ENCODE measurements around the gene MYOCOS.

MYOCOS gene

DNA sequence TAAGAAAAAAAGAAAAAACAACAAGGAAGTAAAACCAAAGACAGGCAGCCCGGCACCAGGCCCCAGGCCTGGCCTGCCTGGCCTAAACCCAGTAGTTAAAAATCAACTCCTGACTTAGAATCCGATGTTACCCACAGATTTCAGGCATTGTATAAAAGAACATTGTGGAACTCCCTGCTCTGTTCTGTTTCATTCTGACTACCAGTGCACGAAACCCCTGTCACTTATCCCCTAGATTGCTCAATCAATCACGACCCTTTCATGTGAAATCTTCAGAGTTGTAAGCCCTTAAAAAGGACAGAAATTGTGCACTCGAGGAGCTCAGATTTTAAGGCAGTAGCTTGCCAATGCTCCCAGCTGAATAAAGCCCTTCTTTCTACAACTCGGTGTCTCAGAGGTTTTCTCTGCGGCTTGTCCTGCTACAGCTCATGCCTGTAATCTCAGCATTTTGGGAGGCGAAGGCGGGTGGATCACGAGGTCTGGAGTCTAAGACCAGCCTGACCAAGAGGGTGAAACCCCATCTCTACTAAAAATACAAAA lies 15.6 kb upstream of the MYOCOS start:
- TF ChIP-seq, protein P1, sequence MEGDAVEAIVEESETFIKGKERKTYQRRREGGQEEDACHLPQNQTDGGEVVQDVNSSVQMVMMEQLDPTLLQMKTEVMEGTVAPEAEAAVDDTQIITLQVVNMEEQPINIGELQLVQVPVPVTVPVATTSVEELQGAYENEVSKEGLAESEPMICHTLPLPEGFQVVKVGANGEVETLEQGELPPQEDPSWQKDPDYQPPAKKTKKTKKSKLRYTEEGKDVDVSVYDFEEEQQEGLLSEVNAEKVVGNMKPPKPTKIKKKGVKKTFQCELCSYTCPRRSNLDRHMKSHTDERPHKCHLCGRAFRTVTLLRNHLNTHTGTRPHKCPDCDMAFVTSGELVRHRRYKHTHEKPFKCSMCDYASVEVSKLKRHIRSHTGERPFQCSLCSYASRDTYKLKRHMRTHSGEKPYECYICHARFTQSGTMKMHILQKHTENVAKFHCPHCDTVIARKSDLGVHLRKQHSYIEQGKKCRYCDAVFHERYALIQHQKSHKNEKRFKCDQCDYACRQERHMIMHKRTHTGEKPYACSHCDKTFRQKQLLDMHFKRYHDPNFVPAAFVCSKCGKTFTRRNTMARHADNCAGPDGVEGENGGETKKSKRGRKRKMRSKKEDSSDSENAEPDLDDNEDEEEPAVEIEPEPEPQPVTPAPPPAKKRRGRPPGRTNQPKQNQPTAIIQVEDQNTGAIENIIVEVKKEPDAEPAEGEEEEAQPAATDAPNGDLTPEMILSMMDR (IDR thresholded peaks at IDR 0.05; ENCODE audit: insufficient read depth, low read length, poor library complexity, severe bottlenecking) = no peak
- no peak overlapping the region for H2AFZ ChIP-seq (ENCODE audit: low read depth, low read length, severe bottlenecking)
- no peaks in the 10 kb centered on the region for H3K79me2 ChIP-seq (ENCODE audit: insufficient read depth, low read length)
- H4K20me1 ChIP-seq (ENCODE audit: low read depth, low read length) = no peaks in the 10 kb centered on the region
- H3K36me3 ChIP-seq (ENCODE audit: low read length) = no peaks in the 10 kb centered on the region
- H3K4me3 ChIP-seq (ENCODE audit: insufficient read depth, low read length, poor library complexity, severe bottlenecking) = no peak overlapping the region
- H3F3A ChIP-seq (ENCODE audit: insufficient read depth) = no peaks in the 10 kb centered on the region
- H3K9ac ChIP-seq (ENCODE audit: low read length) = no peak overlapping the region
- H3K9me2 ChIP-seq (replicated peaks; ENCODE audit: insufficient read depth, low read length) = no peaks in the 10 kb centered on the region
- no peak overlapping the region for H3K4me2 ChIP-seq (ENCODE audit: low read depth, low read length, poor library complexity, severe bottlenecking)
- no peak overlapping the region for H3K27ac ChIP-seq (ENCODE audit: low read depth, low read length)
- H3K9me3 ChIP-seq (ENCODE audit: insufficient read depth, low read length) = no peaks in the 10 kb centered on the region
- H3K27me3 ChIP-seq (ENCODE audit: low read length) = no peaks in the 10 kb centered on the region

DNA sequence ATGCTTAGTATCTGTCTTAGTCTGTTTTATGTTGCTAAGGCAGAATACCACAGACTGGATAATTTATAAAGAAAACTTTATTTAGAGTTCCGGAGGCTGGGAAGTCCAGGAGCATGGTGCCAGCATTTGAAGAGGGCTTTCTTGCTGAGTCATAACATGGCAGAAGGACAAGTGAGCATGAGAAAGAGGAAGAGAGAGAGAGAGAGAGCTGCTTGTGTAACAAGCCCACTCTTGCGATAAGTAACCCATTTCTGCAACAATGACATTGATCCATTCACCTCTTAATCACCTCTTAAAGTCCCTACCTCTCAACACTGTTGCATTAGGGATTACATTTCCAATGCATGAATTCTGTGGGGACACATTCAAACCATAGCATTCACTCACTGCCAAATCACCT lies 11.7 kb upstream of the MYOCOS start:
- Histone ChIP-seq H3K4me3 (ENCODE audit: insufficient read depth, low read length, poor library complexity, severe bottlenecking) (no peak overlapping the region), H4K20me1 (ENCODE audit: low read depth, low read length) (no peaks in the 10 kb centered on the region), H3K36me3 (ENCODE audit: low read length) (no peaks in the 10 kb centered on the region), H3K27me3 (ENCODE audit: low read length) (no peaks in the 10 kb centered on the region), H3K79me2 (ENCODE audit: insufficient read depth, low read length) (no peaks in the 10 kb centered on the region), H3K9me3 (ENCODE audit: insufficient read depth, low read length) (no peaks in the 10 kb centered on the region), H3K4me2 (ENCODE audit: low read depth, low read length, poor library complexity, severe bottlenecking) (no peak overlapping the region), H3F3A (ENCODE audit: insufficient read depth) (no peaks in the 10 kb centered on the region), H3K9ac (ENCODE audit: low read length) (no peak overlapping the region), H3K27ac (ENCODE audit: low read depth, low read length) (no peak overlapping the region), H2AFZ (ENCODE audit: low read depth, low read length, severe bottlenecking) (no peak overlapping the region), H3K9me2 (replicated peaks; ENCODE audit: insufficient read depth, low read length) (no peaks in the 10 kb centered on the region)
- TF ChIP-seq EZH2phosphoT487 (conservative IDR thresholded peaks at IDR 0.05; ENCODE audit: low read length) = no peak
- TF ChIP-seq, protein P1 (IDR thresholded peaks at IDR 0.05; ENCODE audit: insufficient read depth, low read length, poor library complexity, severe bottlenecking) = no peak

DNA sequence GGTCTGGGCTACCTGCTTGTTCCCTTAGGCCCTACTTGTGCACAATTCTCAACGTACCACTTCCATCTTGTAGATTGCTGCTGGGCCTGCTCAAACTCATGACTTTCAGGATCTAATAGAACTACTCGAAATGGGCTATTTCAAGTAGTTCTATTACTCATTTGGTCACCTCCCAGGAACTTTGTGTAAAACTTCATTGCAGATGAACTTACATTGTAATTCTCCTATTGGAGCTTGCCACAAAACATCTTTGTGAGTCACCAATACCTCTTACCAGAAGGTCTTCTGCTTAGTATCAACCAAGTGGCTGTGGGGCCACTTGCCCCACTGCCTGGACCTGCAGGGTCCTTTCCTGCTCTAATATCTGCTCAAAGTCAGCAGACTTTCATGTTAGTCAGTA lies 10.7 kb upstream of the MYOCOS start:
- Histone ChIP-seq H3K4me2 (ENCODE audit: low read depth, low read length, poor library complexity, severe bottlenecking) (no peak overlapping the region), H3K27ac (ENCODE audit: low read depth, low read length) (no peak overlapping the region), H3K79me2 (ENCODE audit: insufficient read depth, low read length) (no peaks in the 10 kb centered on the region), H3K9me2 (replicated peaks; ENCODE audit: insufficient read depth, low read length) (no peaks in the 10 kb centered on the region), H3K4me3 (ENCODE audit: insufficient read depth, low read length, poor library complexity, severe bottlenecking) (no peak overlapping the region), H4K20me1 (ENCODE audit: low read depth, low read length) (no peaks in the 10 kb centered on the region), H3K27me3 (ENCODE audit: low read length) (no peaks in the 10 kb centered on the region), H3K36me3 (ENCODE audit: low read length) (no peaks in the 10 kb centered on the region), H3K9ac (ENCODE audit: low read length) (no peak overlapping the region), H3K9me3 (ENCODE audit: insufficient read depth, low read length) (no peaks in the 10 kb centered on the region), H2AFZ (ENCODE audit: low read depth, low read length, severe bottlenecking) (no peak overlapping the region), H3F3A (ENCODE audit: insufficient read depth) (no peaks in the 10 kb centered on the region)
- TF ChIP-seq, protein P1 (IDR thresholded peaks at IDR 0.05; ENCODE audit: insufficient read depth, low read length, poor library complexity, severe bottlenecking) = no peak
- no peak for TF ChIP-seq EZH2phosphoT487 (conservative IDR thresholded peaks at IDR 0.05; ENCODE audit: low read length)

Measured in SU-DHL-6 (cell line).